Calu3 (cell line): ENCODE data around the gene DDX19B. TPM values are rescaled to one million over a fixed set of nuclear protein-coding genes. Genes with fewer than 3 reads are reported as not detected.

ENCODE experiments used
- BruUV-seq: library from RNA; stranded (reverse); fragments of 400-500 nt; replicated peaks from 2 replicates; lab custom pipeline; 2021; lab: Mats Ljungman, UMichigan
- CTCF ChIA-PET: fragments of 300-600 bp; sonication (Branson Sonifier 250); formaldehyde crosslinking; loops from one replicate; lab custom pipeline; 2022; ENCODE audit warnings: antibody characterized with exemption; lab: Charles Lee
- DNase-seq: peaks from one replicate; pipeline ENCODE4 v3.0.0; 2022
- H3K27ac Mint-ChIP-seq: one replicate; pipeline ENCODE4 v1.8.0; 2022; ENCODE audit warnings: mixed read lengths; ENCODE audit not compliant: unreplicated experiment
- H3K27me3 Mint-ChIP-seq: one replicate; pipeline ENCODE4 v1.8.0; 2022; ENCODE audit warnings: mixed read lengths; ENCODE audit not compliant: unreplicated experiment
- H3K36me3 Mint-ChIP-seq: one replicate; pipeline ENCODE4 v1.8.0; 2022; ENCODE audit warnings: mild to moderate bottlenecking, moderate library complexity, mixed read lengths; ENCODE audit not compliant: insufficient read depth, unreplicated experiment
- H3K4me1 Mint-ChIP-seq: one replicate; pipeline ENCODE4 v1.8.0; 2022; ENCODE audit warnings: mild to moderate bottlenecking, low read depth, mixed read lengths; ENCODE audit not compliant: unreplicated experiment
- H3K4me3 Mint-ChIP-seq: one replicate; pipeline ENCODE4 v1.8.0; 2022; ENCODE audit warnings: mild to moderate bottlenecking, low read depth, moderate library complexity, mixed read lengths; ENCODE audit not compliant: unreplicated experiment
- H3K9me3 Mint-ChIP-seq: one replicate; pipeline ENCODE4 v1.8.0; 2022; ENCODE audit warnings: low read depth, mixed read lengths; ENCODE audit not compliant: unreplicated experiment
- intact Hi-C: fragments of 100-400 bp; cut with micrococcal nuclease; formaldehyde crosslinking; loops from one replicate; pipeline ENCODE4 v1.10.0; 2022; ENCODE audit not compliant: unreplicated experiment
- total RNA-seq: library from RNA; stranded (reverse); gene quantifications from 2 replicates; pipeline ENCODE4 v1.2.3, GENCODE V29; 2022
- TF ChIP-seq, protein P1 (sequence below): fragments of 200-600 bp; IDR thresholded peaks from one replicate; pipeline ENCODE4 v1.8.0; 2022; ENCODE audit warnings: antibody characterized with exemption; ENCODE audit not compliant: unreplicated experiment

The DDX19B gene
- total RNA-seq, 1 experiment from 2014 or later: 45.2 TPM

DNA sequence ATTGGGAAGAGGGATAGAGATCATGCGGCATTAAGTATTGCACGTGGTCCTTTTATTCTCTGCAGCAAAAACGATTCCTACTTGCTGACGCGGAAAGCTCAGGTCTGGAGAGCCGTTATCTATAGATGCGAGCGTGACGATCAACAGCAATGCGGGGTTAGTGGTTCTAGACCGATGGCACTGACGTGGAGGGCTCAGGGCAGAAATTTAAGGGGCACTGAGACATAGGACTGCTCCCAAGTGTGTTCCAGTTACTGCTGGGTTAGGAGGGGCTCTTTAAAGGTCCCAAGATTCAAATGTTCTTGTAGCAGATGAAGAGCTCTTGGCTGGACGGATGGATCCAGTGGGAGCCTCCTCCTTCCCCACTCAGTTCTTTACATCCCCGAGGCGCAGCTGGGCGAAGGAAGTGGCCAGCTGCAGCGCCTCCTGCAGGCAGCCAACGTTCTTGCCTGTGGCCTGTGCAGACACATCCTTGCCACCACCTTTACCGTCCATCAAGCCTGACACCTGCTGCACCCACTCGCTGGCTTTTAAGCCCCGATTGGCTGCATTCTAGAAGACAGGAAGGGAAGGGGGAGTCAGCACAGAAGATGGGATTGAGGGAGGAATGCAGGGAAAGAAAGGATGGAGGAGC, 46.5 kb upstream of the DDX19B start:
- TSS peak; percentile 41 for BruUV-seq
- Mint-ChIP-seq H3K4me3 (peak overlapping the region; percentile 85), H3K36me3 (peaks cover 84% of the 10 kb centered on the region)

DNA sequence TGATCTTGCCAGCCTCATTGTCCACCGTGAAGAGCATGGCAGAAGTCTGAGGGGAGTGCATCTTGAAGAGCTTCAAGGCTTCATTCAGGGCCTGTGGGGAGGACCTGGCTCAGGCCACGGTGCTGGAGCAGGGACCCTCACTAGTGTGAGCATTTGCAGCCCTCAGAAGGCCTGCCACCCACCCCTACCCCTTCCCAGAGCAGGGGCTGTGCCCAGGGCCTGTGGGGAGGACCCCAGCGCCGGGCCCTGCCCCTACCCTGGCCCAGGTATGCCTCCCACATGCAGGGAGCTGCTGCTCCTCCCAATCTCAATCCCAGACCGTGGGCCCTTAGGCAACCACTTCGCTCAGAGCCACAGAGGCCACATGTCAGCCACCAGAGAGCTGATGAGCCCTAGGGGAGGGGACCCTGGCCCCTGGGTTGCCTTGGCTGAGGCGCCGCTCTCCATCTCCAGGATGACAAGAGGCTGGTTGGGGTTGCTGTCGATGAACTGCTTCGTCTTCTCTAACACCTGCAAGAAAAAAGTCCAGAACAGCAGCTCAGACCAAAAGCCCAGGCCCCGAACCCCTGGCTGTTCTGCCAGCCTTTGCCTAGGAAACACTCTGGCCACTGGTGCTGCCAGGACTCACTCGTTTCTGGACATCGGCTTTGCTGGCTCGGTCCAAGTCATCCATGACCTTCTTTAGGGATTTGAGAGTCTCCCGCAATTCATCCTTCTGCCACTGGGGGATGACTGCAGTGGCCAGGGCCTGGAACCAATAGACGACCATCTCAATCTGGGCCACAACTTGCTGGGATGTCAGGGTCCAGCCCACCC, 45.5 kb upstream of the DDX19B start:
- TF ChIP-seq, protein P1, sequence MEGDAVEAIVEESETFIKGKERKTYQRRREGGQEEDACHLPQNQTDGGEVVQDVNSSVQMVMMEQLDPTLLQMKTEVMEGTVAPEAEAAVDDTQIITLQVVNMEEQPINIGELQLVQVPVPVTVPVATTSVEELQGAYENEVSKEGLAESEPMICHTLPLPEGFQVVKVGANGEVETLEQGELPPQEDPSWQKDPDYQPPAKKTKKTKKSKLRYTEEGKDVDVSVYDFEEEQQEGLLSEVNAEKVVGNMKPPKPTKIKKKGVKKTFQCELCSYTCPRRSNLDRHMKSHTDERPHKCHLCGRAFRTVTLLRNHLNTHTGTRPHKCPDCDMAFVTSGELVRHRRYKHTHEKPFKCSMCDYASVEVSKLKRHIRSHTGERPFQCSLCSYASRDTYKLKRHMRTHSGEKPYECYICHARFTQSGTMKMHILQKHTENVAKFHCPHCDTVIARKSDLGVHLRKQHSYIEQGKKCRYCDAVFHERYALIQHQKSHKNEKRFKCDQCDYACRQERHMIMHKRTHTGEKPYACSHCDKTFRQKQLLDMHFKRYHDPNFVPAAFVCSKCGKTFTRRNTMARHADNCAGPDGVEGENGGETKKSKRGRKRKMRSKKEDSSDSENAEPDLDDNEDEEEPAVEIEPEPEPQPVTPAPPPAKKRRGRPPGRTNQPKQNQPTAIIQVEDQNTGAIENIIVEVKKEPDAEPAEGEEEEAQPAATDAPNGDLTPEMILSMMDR: peak; percentile 73
- Mint-ChIP-seq H3K4me3 (no peak overlapping the region), H3K9me3 (no peaks in the 10 kb centered on the region), H3K27me3 (no peaks in the 10 kb centered on the region), H3K4me1 (no peaks in the 10 kb centered on the region), H3K27ac (no peak overlapping the region), H3K36me3 (peaks cover 94% of the 10 kb centered on the region)
- peak; percentile 60 for DNase-seq
- CTCF ChIA-PET: interaction anchor here (0.6 to 0.7 kb wide), 2 partner anchors 45 to 62 kb away, joined by 5 to 8 read pairs; no protein-coding TSS in a partner anchor
- BruUV-seq: no TSS peak
- intact Hi-C loops: no loop called here

More for the DNA sequence above, 46.5 kb upstream of the DDX19B start:
- CTCF ChIA-PET: interaction anchor here (0.6 kb wide), 1 partner anchor 15 kb away, joined by 3 read pairs; no protein-coding TSS in a partner anchor
- no peaks in the 10 kb centered on the region for H3K4me1 Mint-ChIP-seq
- peak overlapping the region; percentile 95 for H3K27ac Mint-ChIP-seq
- TF ChIP-seq, protein P1: peak; percentile 36
- H3K27me3 Mint-ChIP-seq: no peaks in the 10 kb centered on the region
- peak; percentile 32 for DNase-seq
- H3K9me3 Mint-ChIP-seq: no peaks in the 10 kb centered on the region
- intact Hi-C loops: no loop called here

DNA sequence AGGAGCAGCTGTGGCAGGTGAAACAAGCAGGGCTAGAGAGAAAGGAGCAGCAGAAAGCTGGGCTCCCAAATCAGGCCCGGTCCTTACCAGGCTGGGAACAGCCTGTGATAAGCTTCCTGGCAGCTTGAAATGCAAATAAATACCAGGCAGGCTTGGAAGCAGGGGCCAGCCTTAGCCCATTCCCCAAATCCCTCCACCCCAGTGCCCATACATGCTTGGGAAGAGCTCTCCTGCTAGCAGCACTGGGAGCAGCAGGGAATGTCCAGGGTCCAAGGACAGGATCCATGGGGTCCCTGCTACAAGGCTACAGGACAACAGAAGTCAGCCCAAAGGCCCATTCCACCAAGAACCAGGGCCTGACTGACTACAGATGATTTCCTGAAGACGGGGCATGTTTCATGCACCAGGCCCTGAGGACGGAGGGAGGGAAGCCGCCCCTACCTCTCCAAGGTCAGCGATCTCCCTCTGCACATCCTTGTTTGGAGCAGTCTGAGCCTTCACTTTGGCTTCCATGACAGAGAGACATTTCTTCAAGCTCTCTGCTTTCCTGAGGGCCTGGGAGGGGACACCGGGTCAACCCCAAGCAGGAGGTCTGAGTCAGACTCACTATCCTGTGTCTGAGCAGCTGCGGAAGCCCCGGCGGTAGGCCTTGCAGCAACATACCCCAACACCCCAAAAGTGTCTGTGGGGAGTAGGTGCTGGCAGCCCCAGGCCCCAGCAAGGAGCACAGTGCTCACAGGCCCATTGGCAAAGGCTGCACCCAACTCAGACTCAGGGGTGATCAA, 44.6 kb upstream of the DDX19B start:
- H3K4me1 Mint-ChIP-seq: no peaks in the 10 kb centered on the region
- no peaks in the 10 kb centered on the region for H3K9me3 Mint-ChIP-seq
- H3K36me3 Mint-ChIP-seq: peaks cover 97% of the 10 kb centered on the region
- no peaks in the 10 kb centered on the region for H3K27me3 Mint-ChIP-seq
- intact Hi-C loops: no loop called here
- CTCF ChIA-PET: interaction anchor here (0.6 to 0.7 kb wide), 2 partner anchors 44 to 433 kb away, joined by 5 read pairs; no protein-coding TSS in a partner anchor
- no peak overlapping the region for H3K27ac Mint-ChIP-seq
- no peak overlapping the region for H3K4me3 Mint-ChIP-seq
- no TSS peak for BruUV-seq
- no peak for DNase-seq
- TF ChIP-seq, protein P1: no peak

DNA sequence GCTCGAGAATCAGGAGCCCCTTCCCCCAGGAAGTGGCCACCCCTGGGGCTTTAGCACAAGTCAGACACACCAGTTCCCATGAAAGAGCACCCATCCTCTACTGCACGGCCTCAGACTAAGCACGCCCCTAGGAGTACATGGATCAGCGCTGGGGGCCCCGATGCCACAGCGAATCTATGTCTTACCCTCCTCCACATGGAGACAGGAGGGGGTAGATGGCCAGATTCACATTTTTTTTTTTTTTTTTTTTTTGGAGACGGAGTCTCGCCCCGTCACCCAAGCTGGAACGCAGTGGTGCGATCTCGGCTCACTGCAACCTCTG, 44.1 kb upstream of the DDX19B start:
- BruUV-seq: no TSS peak
- intact Hi-C loops: no loop called here
- no peaks in the 10 kb centered on the region for H3K9me3 Mint-ChIP-seq
- no peak for DNase-seq
- CTCF ChIA-PET: interaction anchor here (0.6 to 0.7 kb wide), 2 partner anchors 96 to 432 kb away, joined by 5 read pairs; no protein-coding TSS in a partner anchor
- no peaks in the 10 kb centered on the region for H3K4me1 Mint-ChIP-seq
- peaks cover 98% of the 10 kb centered on the region for H3K36me3 Mint-ChIP-seq
- TF ChIP-seq, protein P1: no peak
- H3K27ac Mint-ChIP-seq: no peak overlapping the region
- H3K27me3 Mint-ChIP-seq: no peaks in the 10 kb centered on the region
- no peak overlapping the region for H3K4me3 Mint-ChIP-seq
